SW 1271 (cell line): Measurements from ENCODE around the gene SCAPER.

ENCODE experiments used
- DNase-seq, 2 experiments: peaks; one replicate each; lab custom pipeline; 2025; lab: John Stamatoyannopoulos, UW

SCAPER gene

GRCh38 chr15:76401285-76401684 is 503.9 kb downstream of the SCAPER start:
- no peak for DNase-seq

- DNase-seq, result no peak
Observed at GRCh38 chr15:76398317-76399104, 506.6 kb downstream of the SCAPER start.

GRCh38 chr15:76393614-76394013 is 511.5 kb downstream of the SCAPER start:
- DNase-seq, result no peak

- no peak for DNase-seq
Observed at GRCh38 chr15:76391847-76392246, 513.3 kb downstream of the SCAPER start.

- no peak for DNase-seq
Observed at GRCh38 chr15:76391309-76391708, 513.8 kb downstream of the SCAPER start.

GRCh38 chr15:76390571-76390970 is 514.6 kb downstream of the SCAPER start:
- DNase-seq, result no peak

- no peak for DNase-seq
Observed at GRCh38 chr15:76386926-76387325, 518.2 kb downstream of the SCAPER start.

- DNase-seq, result no peak
Observed at GRCh38 chr15:76386178-76386577, 519.0 kb downstream of the SCAPER start.

- DNase-seq, result no peak
Observed at GRCh38 chr15:76384409-76384808, 520.7 kb downstream of the SCAPER start.

GRCh38 chr15:76382987-76383728 is 522.0 kb downstream of the SCAPER start:
- no peak for DNase-seq

- DNase-seq, result no peak
Observed at GRCh38 chr15:76381366-76381765, 523.8 kb downstream of the SCAPER start.

GRCh38 chr15:76380249-76380648 is 524.9 kb downstream of the SCAPER start:
- DNase-seq, result no peak

GRCh38 chr15:76378691-76379090 is 526.4 kb downstream of the SCAPER start:
- DNase-seq, result no peak

GRCh38 chr15:76377751-76378150 is 527.4 kb downstream of the SCAPER start:
- DNase-seq, result no peak

GRCh38 chr15:76377217-76377616 is 527.9 kb downstream of the SCAPER start:
- DNase-seq, result no peak

GRCh38 chr15:76376816-76377215 is 528.3 kb downstream of the SCAPER start:
- no peak for DNase-seq

GRCh38 chr15:76376029-76376428 is 529.1 kb downstream of the SCAPER start:
- no peak for DNase-seq

- DNase-seq, result no peak
Observed at GRCh38 chr15:76368122-76368621, 537.0 kb downstream of the SCAPER start.

- DNase-seq, result no peak
Observed at GRCh38 chr15:76366714-76367113, 538.4 kb downstream of the SCAPER start.

- DNase-seq, result no peak
Observed at GRCh38 chr15:76363251-76363650, 541.9 kb downstream of the SCAPER start.

- no peak for DNase-seq
Observed at GRCh38 chr15:76360416-76360815, 544.7 kb downstream of the SCAPER start.

GRCh38 chr15:76359152-76359551 is 546.0 kb downstream of the SCAPER start:
- no peak for DNase-seq

GRCh38 chr15:76358453-76358852 is 546.7 kb downstream of the SCAPER start:
- DNase-seq, result no peak
